GM20431 (cell line): ENCODE measurements around the gene TCP11.
"Not testable (repeated sequence)": the region's sequence is repeated elsewhere in the genome, so short reads cannot be mapped to it uniquely, and the experiment has no call there.

Experiments used
- in situ Hi-C: fragments of 300-500 bp; cut with MseI, MboI; formaldehyde crosslinking; loops from one replicate; pipeline ENCODE4 v1.15.0; 2020; ENCODE audit warnings: low sequenced_read_pairs; ENCODE audit not compliant: unreplicated experiment

The TCP11 gene

DNA sequence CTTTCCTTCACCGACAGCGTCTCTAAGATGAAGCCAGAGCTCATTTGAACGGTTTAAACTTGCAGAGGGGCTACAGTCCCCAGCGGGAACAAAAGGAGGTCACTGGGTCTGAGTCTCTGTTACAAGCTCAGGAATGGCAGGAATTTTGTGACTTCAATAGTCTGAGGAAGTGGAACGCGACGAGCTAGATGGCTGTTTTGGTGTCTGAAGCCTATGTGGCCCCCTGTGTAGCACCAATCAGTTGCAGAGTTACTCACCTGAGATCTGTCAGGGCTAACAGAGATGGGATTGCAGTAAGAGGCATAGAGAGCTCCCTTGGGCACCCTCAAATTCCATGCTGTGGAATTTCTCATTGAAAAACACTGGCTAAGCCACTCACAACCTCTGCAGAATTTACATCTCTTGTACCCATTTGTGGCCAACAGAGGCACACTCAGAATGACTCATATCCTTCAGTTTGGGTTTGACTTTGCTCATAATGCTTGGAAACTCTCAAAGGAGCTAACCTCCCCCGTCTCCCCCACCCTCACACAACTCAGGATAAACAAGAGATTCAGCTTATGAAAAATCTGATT lies 7.1 kb upstream of the TCP11 start:
- in situ Hi-C loops = no loop called here

DNA sequence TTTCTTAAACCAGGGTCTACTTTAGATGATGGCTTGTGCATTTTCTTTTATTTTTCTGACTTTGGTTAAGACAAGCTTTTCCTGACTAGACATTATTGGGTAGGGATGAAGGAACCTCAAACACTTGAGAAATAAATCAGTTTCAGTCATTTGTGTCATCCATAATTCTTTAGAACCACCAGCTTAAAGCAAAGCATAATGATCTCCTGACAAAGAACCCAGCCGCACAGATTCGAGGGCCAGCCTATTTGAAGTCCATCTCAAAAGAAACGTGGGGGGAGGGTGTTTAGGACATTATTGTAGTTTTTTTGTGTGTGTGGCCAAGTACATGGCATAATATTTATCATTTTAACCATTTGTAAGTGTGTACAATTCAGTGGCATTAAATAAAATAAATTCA lies 6.3 kb upstream of the TCP11 start:
- in situ Hi-C loops = no loop called here

DNA sequence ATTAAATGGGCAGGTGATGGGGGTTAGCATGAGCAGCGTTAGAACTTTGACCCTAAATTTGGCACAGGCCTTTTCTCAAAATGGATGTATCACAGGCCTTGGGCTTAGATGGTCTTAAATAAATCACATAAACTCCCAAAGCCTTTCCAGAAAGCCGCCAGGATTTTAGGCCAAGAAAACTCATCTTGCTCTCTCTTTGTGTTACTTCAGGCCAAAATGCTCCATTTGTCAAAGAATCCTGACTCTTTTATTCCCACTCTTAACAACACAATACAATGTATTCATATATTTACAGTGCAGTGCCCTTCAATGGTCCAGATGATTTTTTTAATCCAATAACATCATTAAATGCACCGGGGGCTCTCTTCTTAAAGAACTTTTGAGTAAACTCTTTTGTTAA lies 5.9 kb upstream of the TCP11 start:
- in situ Hi-C loops = no loop called here

DNA sequence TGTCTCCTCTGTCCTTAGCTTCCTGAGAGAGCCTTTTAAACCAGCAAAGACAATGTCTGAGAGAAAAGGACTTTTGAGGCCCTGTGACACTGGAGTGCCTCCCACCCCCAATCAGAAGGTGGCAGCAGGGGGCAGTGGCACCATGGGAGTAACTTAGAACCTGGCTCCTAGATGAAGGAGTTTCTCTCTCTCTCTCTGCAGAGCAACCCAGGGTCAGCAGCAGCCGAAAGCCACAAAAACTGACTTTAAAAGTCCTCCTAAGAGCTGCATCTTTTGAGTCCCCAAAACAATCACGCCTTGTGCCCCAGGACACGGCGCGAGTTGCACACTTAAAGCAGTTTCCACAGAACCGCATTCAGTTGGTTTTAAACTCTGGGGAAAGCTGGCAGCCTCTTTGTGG lies 5.3 kb upstream of the TCP11 start:
- in situ Hi-C loops = no loop called here

DNA sequence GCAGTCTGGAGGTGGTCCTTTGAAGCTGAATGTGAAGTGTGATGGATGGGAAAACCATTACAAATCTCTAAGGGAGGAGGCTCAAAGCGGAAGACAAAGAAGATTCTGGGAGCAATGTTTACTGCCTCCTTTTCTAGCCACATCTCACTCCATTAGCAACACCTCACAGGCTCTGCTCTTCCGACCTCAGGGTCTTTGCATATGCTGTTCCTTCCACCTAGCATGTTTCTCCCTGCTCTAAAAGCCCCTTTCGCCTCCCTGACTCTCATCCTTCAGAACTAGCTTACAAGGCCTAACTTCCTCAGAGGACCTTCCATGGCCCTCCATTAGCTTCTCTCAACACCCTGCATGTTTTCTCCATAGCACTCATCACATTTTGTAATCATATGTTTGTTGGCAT lies 4.6 kb upstream of the TCP11 start:
- in situ Hi-C loops = no loop called here

DNA sequence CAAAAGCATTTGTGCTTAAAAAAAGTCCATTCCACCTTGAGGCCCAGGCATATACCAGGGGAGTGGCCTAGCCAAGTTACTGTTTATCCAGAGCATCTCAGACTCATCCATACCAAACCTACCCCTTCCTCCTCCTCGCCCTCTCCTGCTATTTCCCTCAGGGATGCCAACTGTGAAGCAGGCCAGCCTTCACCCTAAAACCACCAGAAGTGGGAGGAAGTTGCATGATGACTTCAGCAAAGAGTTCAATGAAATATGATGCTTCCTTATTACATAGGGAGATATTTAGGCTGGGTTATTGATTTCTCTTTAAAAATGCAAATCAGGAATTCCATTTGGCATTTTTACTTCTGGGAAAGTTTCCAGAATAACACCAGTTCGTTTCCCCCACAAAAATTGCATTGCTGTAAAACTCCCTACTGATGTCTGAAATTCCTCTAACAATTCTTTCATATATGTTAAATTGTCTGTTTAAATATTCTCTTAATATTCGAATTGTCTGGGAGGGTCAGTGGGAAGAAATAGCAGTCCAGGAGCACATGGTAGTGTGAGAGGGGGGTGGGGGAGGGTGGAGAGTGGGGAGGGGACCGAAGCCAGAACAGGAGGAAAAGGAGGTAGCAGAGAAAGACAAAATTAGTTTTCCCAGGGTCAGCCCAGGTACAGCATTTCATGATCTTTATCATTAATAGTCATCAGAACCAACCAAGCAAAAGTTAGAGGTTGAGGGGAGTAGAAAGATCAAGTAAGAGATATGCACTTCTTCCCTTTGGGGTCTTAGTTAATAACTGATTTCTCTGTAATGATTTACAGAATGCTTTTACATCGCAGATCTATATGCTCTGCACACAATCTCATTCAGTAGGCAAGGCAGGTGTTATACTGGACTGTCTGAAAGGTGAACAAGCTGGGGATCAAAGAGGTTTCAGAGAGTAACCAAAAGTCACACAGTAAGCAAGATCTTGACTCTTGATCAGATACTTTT lies 1.7 kb upstream of the TCP11 start:
- in situ Hi-C loops = no loop called here

DNA sequence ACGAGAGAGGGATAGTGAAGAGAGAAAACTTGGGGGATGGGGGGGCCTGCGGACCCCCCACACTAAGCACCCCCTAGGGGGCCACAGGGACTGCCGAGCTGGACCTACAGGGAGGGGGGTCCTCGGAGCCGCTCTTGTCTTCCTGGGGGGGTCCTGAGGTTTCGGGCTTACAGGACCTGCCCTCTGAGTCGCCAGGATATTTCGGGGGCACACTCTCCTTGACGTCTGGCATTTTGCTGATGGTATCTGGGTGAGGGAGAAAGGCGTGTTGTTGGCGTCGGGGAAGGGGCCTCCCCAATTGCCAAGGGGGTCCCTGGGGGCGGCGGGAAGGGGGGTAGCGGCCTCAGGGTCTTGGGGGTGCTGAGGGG lies 516 bp downstream of the TCP11 start:
- in situ Hi-C loops = no loop called here

DNA sequence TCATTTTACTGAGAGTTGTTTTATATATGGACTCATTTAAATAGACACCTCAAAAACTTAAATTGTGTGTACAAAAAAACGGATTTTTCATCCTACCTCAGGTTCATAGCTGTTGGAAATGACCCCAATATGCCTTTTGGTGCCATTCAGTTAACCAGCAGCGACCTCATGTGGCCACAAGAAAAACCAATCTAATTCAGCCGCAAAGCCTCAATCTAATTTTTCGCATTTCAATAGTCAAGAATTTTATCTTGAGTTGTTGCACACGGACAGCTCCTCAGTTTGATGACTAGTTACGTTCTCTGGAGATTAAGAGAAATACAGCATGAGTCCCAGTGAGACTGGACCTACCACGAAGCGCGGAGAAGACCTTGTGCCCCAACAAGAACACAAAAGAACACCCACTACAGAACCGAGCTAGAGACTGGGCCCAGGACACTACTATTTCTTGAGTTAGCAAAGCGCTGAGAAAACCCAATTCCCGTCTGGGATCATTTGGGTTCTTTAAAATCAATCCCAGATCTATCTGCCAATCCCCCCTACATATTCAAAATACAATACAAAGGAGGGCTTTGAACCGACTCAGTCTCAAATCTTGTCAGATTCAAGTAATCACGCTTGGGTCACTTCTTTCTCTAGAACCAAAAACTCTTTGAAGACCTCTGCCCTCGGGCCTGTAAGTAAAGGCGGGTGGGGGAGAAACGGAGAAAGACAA lies 1.1 kb downstream of the TCP11 start:
- in situ Hi-C loops = no loop called here

DNA sequence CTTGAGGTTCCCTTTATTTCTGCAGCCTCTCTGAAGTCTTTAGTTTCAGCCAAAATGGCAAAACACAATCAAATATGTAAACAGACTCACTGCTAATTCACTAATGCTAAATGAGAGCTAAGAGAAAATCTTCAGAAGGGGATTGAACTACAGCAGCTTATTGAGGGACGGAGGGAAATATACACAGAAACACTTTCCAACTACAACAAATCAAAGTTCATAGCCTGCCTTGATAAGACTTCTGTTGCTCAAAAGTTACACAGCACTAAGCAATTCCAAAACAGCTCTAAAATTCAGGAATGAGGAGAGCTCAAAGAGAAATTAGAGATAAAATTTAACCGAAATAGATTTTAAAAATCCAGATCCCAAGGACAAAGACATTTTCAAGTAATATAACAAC lies 1.7 kb downstream of the TCP11 start:
- in situ Hi-C loops = no loop called here

DNA sequence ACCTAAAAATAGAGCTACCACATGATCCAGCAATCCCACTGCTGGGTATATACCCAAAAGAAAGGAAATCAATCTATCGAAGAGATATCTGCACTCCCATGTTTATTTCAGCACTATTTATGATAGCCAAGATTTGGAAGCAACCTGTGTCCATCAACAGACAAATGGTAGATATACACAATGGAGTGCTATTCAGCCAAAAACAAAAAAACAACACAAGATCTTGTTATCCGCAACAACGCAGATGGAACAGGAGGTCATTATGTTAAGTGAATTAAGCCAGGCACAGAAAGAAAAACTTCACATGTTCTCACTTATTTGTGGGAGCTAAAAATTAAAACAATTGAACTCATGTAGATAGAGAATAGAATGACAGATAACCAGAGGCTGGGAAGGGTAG lies 2.9 kb downstream of the TCP11 start:
- in situ Hi-C loops = not testable (repeated sequence)

DNA sequence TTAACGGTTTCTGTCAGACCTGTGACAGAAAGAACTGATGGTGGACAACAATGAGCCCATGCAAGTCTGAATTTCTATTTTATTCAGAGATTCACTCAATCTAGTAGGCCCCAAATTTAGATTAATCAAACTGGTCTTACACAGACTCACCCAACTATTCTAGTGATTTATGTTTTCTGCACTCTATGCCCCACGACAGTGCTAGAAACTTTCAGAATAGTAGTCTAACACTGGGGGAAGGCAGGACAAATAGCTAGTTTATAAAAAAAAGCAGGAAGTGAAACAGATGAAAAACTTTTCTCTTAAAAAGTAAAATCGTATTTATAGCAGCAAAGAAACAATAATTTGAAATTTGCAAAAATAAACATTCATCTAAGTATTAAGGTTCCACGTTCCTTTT lies 5.0 kb downstream of the TCP11 start:
- in situ Hi-C loops = no loop called here

DNA sequence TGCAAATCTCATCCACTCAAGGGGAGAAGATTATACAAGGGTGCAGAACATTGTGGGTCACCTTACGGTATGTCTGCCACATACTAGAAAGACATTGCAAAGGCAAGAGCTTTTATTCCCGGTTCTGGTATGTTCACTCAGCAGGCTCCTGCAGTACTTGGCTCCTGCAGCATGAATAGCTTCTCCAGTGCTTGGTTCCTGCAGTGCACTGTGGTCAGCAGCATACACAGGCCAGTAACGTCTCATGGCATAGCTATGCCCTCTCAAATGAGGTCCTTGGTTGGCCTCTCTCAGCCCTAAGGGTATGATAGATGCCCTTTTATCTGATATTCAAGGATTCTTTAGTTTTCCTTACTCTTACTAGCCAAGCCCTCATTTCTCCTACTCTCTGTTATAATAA lies 12.6 kb downstream of the TCP11 start:
- in situ Hi-C loops = no loop called here

DNA sequence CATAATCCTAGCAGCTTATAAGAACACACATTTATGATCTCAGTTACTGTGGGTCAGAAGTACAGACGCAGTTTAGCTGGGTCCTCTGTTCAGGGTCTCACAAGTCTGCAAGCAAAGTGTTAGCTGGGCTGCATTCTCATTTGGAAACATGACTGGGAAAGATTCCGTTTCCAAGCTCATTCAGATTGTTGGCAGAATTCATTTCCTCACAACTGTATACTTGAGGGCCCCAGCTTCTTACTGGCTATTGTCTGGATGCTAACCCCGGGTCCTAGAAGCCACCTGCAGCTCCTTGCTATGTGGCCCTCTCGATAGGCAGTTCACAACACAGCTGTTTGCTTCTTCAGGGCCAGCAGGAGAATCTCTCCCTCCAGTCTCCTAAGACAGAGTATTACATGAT lies 13.1 kb downstream of the TCP11 start:
- in situ Hi-C loops = no loop called here

DNA sequence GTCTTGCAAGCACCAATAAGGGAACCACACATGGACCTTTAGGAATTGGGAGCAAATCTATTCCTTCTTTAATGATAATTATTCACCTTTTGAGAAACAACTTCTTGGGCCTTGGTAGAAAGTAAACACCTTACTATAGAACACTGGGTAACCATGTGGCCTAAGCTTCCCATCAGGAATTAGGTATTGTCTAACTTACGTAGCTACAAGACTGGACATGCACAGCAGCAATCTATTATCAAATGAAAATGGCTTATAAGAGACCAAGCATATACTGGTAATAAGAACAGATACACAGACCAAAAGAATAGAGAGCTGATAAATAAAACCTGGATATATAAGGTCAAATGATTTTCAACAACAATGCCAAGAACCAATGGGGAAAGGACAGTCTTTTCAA lies 16.8 kb downstream of the TCP11 start:
- in situ Hi-C loops = no loop called here

DNA sequence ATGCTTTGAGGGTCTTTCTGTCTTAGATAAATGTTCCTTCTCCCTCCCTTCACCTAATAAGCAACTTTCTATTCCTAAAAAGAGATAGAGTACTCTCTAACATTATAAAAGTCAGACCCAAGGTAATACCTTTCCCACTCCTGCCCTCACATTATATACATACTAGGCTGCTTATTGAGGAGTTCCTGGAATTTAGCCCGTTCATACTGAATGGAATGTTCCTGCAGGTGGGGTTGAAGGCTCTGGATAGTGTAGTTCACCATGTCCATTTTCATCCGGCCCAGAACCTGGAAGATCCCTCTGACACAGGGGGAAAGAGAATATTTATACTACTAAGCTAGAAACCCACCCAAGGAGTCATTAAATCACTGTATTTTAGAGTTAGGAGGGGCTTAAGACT lies 20.4 kb downstream of the TCP11 start:
- in situ Hi-C loops = no loop called here

DNA sequence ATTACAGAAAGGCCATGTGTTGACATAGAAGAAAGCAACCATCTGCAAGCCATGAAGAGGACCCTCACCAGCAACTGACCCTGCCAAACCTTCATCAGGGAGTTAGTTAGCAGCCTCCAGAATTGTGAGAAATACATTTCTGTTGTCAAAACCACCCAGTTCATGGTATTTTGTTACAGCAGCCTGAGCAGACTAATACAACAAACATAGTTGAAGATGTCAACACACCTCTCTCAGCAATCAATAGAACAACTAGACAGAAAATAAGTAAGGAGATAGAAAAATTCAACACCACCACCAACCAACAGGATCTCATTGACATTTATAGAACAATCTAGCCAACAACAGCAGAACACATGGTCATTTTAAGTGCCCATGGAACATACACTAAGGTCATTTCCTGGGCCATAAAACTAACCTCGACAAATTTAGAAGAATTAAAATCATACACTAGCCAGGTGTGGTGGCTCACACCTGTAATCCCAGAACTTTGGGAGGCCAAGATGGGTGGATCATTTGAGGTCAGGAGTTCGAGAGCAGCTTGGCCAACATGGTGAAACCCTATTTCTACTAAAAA lies 32.7 kb downstream of the TCP11 start:
- in situ Hi-C loops = no loop called here

DNA sequence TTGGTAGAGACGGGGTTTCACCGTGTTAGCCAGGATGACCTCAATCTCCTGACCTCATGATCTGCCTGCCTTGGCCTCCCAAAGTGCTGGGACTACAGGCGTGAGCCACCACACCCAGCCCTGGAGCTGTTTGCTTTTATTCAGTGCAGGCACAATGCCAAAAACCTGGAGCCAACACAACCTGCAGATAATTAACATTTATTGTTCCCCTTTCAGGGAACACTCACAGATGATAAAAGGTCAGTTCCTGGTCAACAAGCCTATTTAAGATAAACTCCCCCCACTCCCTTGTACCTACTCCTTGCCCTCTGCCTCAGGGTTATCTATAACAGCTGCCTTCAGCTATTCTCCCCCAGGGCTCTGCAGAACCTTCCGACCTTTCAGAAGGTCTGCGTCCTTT lies 33.4 kb downstream of the TCP11 start:
- in situ Hi-C loops = not testable (repeated sequence)

DNA sequence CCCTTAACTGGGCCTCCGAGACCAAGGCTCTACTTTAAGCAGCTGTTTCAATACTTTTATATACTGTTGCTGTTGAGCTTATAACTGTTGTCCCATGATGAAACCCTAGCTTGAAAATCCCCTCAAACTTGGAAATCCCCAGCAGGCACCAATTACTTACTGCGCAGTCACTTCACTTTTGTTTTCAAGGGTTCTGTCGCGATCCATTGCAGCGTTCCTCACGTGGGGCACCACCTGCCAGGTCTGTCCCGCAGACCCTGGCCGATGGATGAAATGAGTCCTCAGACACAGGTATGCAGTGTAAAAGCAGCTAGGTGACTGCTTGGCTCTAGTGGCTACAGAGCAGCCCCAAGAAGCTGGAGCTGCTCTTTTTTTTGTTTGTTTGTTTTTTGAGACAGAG lies 33.9 kb downstream of the TCP11 start:
- in situ Hi-C loops = not testable (repeated sequence)

DNA sequence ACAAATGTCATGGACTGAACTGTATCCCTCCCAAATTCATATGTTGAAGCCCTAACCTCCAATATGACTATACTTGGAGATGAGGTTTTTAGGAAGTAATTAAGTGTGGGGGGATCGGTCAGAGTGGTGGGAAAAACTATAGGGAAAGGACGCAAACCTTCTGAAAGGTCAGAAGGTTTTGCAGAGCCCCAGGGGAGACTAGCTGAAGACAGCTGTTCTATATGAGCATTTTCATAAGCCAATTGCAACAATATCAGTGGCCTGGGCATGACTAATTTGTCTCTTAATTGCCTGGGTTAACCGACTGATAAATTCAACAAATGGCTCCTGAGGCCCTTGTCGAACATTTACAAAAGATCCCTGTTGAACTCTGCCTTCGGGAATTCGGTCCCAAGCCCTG lies 35.1 kb downstream of the TCP11 start:
- in situ Hi-C loops = not testable (repeated sequence)

DNA sequence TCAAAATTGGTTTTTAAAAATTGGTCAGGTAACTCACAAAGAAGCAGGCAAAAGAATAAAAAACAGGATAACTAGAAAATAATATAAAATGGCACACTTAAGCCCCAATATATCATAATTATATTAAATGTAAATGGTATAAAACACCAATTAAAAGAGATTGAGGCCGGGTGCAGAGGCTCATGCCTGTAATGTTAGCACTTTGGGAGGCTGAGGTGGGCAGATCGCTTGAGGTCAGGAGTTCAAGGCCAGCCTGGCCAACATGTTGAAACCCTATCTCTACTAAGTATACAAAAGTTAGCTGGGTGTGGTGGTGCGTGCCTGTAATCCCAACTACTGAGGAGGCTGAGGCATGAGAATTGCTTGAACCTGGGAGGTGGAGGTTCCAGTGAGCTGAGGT lies 36.1 kb downstream of the TCP11 start:
- in situ Hi-C loops = no loop called here

DNA sequence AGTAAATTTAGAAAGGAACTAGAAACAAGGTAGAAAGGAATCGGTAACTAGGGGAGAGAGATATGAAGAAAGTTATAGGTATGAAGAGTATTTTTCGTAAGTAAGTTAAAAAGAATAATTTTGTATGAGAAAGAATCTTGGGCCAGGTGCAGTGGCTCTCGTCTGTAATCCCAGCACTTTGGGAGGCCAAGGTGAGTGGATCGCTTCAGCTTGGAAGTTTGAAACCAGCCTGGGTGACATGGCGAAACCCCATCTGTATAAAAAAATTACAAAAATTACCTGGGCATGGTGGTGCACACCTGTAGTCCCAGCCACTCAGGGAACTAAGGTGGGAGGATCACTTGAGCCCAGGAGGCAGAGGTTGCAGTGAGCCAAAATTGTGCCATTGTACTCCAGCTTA lies 42.0 kb downstream of the TCP11 start:
- in situ Hi-C loops = no loop called here
